ENCODE measurements around the gene DAB1.

DNA sequence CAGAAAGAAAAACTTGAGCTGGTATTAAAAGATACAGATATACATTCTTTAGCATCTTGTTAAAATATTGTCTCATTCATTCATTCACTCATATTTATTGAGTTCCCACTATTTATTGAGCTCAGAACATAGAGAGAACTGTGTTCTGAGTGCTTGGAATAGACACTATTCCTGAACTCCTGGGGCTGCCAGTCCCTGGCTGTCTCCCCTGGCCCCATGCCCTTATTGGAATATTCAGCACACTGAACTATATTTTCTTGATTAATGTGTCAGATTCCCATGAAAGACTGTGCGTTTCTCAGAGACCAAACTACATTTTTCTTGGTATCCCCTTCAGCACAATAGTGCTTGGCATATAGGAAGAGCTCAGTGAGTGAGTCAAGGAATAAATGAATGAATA is 44.0 kb upstream of the DAB1 start:
- TF ChIP-seq CEBPB (IDR thresholded peaks at IDR 0.05; ENCODE audit: low read depth) = no peak
- TF ChIP-seq, protein P1, sequence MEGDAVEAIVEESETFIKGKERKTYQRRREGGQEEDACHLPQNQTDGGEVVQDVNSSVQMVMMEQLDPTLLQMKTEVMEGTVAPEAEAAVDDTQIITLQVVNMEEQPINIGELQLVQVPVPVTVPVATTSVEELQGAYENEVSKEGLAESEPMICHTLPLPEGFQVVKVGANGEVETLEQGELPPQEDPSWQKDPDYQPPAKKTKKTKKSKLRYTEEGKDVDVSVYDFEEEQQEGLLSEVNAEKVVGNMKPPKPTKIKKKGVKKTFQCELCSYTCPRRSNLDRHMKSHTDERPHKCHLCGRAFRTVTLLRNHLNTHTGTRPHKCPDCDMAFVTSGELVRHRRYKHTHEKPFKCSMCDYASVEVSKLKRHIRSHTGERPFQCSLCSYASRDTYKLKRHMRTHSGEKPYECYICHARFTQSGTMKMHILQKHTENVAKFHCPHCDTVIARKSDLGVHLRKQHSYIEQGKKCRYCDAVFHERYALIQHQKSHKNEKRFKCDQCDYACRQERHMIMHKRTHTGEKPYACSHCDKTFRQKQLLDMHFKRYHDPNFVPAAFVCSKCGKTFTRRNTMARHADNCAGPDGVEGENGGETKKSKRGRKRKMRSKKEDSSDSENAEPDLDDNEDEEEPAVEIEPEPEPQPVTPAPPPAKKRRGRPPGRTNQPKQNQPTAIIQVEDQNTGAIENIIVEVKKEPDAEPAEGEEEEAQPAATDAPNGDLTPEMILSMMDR (IDR thresholded peaks at IDR 0.05 in 2 of 3, conservative IDR thresholded peaks at IDR 0.05 in 1 of 3; ENCODE audit: borderline replicate concordance in 1 of 3, insufficient read depth in 1 of 3, low read depth in 2 of 3, low read length in 2 of 3) = no peak
- TF ChIP-seq, protein P2, sequence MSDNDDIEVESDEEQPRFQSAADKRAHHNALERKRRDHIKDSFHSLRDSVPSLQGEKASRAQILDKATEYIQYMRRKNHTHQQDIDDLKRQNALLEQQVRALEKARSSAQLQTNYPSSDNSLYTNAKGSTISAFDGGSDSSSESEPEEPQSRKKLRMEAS (IDR thresholded peaks at IDR 0.05) = no peak
- TF ChIP-seq, protein P3, sequence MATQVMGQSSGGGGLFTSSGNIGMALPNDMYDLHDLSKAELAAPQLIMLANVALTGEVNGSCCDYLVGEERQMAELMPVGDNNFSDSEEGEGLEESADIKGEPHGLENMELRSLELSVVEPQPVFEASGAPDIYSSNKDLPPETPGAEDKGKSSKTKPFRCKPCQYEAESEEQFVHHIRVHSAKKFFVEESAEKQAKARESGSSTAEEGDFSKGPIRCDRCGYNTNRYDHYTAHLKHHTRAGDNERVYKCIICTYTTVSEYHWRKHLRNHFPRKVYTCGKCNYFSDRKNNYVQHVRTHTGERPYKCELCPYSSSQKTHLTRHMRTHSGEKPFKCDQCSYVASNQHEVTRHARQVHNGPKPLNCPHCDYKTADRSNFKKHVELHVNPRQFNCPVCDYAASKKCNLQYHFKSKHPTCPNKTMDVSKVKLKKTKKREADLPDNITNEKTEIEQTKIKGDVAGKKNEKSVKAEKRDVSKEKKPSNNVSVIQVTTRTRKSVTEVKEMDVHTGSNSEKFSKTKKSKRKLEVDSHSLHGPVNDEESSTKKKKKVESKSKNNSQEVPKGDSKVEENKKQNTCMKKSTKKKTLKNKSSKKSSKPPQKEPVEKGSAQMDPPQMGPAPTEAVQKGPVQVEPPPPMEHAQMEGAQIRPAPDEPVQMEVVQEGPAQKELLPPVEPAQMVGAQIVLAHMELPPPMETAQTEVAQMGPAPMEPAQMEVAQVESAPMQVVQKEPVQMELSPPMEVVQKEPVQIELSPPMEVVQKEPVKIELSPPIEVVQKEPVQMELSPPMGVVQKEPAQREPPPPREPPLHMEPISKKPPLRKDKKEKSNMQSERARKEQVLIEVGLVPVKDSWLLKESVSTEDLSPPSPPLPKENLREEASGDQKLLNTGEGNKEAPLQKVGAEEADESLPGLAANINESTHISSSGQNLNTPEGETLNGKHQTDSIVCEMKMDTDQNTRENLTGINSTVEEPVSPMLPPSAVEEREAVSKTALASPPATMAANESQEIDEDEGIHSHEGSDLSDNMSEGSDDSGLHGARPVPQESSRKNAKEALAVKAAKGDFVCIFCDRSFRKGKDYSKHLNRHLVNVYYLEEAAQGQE (IDR thresholded peaks at IDR 0.05; ENCODE audit: low read depth) = no peak

Measured in HCT116 (cell line).